HEK293T (cell line): ENCODE results near the gene ATP13A2.

Experiments used
- ARNT ChIP-seq: fragments of 450-650 bp; IDR thresholded peaks from 2 replicates; pipeline ENCODE4 v1.6.1; 2017; ENCODE audit warnings: mild to moderate bottlenecking
- CTBP1 ChIP-seq: fragments of 450-650 bp; IDR thresholded peaks from 2 replicates; pipeline ENCODE4 v1.6.1; 2016; ENCODE audit warnings: borderline replicate concordance
- ELF4 ChIP-seq: fragments of 450-650 bp; IDR thresholded peaks from 2 replicates; pipeline ENCODE4 v1.6.1; 2017; ENCODE audit warnings: antibody characterized with exemption

DNA sequence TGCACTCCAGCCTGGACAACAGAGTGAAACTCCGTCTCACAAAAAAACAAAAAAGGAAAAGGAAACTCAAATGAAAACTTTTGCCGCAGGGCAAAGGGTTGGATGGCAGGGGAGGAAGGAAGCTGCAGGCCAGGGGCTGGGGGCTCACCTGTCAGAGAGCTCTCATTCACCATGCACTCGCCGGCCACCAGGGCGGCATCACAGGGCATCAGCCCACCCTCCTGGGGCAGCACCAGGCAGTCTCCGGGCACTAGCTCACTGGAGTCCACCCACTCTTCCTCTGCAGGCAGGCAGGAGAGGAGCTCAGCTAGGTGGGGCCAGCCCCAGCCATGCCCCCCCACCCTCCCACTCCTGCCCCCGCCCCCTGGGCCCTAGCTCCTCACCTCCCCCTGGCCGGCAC, 11.9 kb downstream of the ATP13A2 start:
- TF ChIP-seq ARNT, result no peak
- no peak for TF ChIP-seq ELF4
- no peak for TF ChIP-seq CTBP1
